HG02852 (cell line): ENCODE results near the gene DTX3.

Experiments
- ATAC-seq: cut with Tn5 transposase; IDR thresholded peaks from one replicate; pipeline ENCODE4 v1.9.1; 2021; ENCODE audit warnings: mild to moderate bottlenecking, moderate library complexity; ENCODE audit not compliant: unreplicated experiment

The DTX3 gene

DNA sequence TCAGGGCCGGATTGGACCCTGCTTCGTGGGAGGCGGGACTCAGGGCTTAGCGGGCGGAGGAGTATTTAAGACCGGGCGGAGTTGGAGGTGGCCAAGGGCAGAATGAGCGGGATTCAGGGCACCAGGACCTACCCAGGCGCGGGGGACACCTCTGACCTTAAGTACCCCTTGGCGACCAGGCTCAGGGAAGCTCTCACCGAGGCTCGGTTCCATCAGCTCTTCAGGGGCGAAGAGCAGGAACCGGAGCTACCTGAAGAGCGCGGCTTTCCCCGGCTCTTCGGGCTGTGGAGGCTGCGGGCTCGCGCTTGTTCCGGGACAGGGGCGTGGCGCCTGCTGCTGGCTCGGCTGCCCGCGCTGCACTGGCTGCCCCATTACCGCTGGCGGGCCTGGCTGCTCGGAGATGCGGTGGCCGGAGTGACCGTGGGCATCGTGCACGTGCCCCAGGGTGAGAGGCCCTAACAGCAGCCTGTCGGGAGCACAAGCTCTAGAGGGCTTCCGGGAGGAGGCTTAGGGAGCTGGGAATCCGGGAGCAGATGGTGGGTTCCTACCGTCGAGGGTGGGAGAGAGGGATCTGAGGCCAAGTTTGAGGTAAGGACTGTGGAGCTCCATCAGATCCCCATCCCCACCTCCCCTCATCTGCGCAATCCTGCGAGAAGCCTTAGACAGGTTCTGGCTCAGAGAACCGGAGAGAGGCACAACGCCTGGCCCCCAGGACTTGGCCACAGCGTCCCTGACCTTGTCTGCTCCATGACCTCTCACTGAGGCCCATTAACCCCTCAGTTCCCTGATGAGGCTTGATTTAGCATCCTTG lies 15.0 kb downstream of the DTX3 start:
- ATAC-seq = no peak

DNA sequence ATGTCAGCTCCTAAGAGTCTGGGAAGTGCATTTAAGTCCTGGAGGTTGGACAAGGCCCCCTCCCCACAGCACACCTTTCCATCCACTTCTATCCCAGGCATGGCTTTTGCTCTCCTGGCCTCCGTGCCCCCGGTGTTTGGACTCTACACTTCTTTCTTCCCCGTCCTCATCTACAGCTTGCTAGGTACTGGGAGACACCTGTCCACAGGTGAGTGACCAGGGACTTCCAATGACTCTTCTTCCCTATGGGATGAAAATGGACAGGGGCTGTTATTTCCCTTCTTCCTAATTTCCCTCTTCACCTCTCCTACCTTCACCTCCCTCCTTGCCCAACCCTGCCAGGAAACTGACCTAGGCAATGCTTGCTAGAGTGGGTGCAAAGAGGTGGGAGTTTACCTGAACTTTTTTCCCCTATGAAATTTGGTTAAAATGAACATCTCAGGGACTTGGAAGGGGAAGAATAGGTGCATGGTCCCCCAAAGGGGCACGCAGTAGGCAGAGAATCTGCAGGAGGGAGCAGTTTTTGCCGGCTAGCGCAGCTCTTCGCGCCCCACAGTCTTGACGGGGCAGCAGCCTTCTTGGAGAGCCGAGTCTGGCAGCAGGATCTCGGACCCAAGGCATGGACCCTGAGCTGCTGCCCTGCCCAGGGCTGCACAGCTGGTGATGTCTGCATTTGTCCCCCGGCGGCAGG lies 15.8 kb downstream of the DTX3 start:
- ATAC-seq = no peak

DNA sequence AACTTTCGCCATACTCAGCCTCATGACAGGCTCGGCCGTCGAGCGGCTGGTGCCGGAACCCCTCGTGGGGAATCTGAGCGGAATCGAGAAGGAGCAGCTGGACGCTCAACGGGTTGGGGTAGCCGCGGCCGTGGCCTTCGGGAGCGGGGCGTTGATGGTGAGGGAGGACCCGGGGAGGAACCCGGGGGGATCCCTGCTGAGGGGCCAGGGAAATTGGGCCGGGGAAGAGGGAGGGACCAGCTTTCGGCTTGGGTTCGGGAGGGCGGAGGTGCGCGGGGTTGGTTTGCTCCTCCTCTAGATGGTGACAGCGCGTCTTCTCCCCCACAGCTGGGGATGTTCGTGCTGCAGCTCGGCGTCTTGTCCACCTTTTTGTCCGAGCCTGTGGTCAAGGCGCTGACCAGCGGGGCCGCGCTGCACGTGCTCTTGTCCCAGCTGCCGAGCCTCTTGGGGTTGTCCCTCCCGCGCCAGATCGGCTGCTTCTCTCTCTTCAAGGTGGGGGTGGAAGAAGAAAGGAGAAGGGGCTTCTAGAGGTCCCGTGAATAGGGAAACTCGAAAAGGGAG lies 16.4 kb downstream of the DTX3 start:
- ATAC-seq = no peak

DNA sequence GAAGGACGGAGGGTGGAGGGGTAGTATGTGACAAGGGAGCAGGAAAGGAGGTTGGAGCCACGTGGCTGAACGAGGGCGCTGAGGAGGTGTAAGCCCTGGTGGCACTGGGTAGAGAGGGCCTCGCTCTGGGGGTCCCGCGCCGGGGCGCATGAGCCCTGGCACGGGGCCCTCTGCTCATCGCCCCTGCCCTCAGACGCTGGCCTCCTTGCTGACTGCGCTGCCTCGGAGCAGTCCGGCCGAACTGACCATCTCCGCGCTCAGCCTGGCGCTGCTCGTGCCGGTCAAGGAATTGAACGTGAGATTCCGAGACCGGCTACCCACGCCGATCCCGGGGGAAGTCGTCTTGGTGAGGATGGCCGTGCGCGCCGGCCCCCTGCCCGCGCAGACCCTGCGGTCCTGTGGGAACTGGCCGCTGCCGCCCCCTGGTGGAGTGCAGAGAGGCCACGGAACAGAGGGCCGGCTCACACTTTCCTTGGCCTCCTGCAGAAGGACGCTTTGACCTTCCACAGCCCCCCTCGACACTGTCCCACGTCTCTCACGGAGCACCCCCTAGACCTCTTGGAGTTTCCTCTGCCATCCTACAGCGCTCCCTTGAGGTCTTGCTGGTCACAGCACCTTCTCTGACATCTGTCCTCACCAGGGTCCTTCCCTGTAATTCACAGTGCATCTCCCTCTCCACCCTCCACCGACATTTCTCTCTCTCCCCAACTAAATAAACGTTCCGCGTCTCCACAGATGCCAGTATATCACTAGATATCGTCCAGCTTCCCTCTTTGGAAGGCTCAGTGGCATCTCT lies 17.1 kb downstream of the DTX3 start:
- ATAC-seq = no peak

DNA sequence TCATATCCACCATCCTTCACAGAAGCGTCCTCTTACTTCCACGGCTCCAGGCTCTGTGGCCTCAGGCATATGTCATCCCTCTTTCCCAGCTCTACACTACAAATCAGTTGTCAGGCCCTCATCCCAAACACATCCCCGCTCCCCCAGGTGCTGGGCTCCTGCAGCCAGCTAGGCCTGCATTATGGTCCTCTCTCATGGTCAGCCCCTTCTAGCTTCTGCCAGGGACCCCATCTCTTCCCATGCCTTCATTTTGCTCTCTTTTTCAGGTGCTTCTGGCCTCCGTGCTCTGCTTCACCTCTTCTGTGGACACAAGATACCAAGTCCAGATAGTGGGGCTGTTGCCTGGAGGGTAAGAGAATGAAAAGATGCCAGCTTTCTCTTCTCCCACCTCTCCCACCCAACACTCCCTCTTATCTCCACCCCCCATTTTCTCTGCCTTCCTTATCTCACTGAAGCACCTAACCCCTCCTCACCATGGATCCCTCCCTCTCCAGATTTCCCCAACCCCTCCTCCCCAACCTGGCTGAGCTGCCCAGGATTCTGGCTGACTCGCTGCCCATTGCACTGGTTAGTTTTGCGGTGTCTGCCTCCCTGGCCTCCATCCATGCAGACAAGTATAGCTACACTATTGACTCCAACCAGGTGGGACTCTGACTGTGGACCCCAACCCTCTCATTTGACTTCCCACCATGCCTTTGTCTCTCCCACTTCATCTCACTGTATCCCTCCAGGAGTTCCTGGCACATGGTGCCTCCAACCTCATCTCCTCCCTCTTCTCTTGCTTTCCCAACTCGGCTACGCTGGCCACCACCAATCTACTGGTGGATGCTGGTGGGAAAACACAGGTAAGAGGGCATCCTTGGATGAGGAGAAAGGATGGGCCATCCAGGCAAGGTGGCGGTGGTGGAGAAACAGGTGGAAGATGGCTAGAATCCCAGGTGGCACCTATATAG lies 17.9 kb downstream of the DTX3 start:
- ATAC-seq = no peak

DNA sequence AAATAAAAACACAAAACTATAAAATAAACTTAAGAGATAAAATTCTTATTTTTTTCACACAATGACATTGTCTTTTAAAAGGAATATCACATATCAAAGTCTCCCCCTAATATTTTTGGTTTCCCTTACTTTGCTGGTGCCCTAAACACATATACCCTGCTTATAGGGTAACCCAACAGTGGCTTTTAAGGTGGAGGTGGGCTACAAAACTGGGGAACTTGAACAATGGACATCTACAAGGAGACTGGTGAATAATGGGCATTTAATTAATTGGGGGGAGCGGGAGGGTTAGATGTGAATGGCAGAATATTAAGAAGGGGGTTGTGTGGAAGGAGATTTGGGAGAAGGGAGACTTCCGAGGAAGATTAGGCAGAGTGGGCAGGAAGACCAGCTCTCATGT lies 18.8 kb downstream of the DTX3 start:
- no peak for ATAC-seq

DNA sequence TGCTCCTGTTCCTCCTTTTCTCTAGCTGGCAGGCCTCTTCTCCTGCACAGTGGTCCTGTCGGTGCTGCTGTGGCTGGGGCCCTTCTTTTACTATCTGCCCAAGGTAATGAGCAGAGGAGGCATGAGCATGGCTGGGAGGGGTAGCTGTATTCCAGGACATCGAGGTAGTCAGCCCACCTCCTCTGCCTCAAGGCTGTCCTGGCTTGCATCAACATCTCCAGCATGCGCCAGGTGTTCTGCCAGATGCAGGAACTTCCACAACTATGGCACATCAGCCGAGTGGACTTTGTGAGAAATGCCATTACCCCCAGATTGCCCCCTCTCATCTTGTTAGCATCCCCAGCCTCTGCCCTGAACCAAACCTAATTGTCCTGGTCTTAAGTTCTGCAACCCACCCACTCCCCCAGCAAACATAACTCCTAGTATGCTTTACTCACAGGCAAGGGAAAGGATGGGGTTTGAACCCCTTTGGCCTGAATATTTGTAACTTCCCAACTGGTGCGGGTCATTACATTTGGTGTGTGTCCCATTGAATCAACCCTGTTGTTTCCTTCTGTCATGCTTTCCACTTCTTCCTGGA lies 19.3 kb downstream of the DTX3 start:
- no peak for ATAC-seq

DNA sequence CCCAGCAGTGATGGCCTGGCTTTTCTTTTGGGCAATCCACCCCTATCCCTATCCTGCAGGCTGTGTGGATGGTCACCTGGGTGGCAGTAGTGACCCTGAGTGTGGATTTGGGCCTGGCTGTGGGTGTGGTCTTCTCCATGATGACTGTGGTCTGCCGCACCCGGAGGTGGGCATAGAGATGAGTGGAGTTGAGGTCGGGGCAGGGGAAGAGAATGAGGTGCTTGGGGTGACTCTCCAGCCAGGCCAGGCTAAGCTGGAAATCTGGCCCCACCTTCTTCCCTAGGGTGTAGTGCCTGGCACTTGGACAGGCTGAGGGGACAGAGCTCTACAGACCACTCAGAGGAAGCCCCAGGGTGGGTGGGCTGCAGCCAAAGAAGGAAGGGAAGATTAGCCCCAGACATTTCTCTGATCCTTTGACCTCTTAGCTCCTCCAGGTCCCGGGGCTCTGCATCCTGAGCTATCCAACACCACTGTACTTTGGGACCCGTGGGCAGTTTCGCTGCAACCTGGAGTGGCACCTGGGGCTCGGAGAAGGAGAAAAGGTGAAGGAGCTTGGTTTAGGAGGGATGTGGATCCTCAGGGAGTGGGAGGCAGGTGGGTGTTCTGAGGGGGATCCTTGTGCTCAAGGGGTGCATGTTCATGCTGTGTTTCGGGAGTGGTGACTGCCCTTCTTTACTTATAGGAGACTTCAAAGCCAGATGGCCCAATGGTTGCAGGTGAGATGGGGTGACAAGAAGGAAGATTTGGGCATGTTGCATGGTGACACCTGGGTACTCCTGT lies 20.0 kb downstream of the DTX3 start:
- ATAC-seq = no peak

DNA sequence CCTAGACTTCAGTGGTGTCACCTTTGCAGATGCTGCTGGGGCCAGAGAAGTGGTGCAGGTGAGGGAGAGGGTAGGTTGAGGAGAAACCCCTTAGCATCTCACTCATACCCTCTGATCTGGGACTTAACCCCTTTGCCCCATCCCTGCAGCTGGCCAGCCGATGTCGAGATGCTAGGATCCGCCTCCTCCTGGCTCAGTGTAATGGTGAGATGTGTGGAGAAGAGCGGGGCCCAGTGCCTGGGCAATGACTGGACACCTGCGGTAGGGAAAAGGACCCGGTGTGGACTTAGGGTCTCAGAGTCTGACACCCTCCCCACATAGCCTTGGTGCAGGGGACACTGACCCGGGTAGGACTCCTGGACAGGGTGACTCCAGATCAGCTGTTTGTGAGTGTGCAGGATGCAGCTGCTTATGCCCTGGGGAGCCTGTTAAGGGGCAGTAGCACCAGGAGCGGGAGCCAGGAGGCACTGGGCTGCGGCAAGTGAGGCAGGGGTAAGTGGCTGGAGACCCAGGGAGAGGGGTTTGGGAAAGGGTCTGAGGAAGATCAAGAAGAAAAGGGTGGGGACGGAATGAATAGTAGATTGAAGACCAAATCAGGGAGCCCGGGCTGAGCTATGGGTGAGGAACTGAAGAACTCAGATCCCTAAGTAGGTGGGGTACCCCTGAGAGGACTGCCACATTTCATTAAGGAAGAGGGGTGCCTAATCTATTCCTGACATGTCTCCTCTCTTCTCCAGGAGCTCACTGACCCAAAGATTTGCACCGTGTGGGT lies 20.8 kb downstream of the DTX3 start:
- no peak for ATAC-seq

DNA sequence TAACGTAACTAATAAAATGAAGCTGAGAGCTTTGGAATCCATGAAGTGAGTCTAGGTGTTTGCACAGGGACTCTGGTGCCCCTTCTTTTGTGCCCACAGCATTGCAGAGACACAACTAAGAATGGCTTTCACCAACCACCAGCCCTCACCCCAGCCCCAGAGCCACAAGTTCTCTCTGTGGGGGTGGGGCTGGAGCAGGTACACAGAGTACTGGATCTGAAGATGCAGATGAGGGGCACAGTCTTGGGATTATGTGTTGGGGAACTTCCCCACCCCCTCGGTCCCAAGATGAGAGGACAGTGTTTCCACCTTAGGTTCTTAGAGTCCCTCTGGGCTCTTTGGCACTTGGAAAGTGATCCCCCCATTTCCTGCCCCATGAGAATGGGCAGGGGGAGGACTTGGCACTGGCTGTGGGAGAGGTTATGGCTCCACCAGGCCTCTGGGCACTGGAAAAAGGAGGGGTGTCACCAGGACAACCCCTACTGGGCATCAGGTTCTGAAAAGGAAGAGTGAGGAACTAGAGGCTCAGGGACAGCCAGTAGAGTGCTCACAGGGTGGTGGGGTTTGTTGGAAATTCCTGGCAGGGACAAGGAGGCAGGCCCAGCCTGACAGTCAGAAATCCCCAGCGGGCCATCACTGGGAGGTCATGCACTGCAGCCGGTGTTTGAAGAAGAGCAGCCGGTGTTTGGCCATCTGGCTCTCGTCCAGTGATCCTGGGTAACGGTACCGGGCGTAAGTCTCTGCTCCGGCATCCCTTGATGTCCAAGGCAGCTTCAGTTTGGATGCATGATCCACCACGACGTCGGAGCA lies 21.7 kb downstream of the DTX3 start:
- no peak for ATAC-seq

DNA sequence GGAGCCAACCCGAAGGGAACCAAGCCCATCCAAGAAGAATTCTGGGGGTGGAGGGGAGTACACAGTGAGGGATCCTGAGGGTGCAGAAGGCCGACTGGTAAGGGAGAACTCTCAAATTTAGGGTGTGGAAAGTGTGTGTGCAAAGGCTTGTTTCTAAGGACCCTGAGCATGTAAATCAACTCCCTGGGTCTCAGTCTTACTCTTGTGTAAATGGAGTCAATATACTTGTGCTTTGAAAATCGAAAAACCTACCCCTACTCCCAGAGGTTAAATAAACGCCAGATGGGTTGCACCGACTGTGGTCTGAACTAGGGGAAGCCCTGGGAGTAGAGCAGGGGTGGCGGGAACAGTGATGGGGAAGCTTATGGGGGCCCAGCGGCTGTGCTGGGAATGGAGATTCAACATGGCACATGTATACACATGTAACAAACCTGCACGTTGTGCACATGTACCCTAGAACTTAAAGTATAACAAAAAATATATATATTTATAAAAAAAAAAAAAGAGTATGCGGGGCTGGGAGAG lies 22.4 kb downstream of the DTX3 start:
- no peak for ATAC-seq

DNA sequence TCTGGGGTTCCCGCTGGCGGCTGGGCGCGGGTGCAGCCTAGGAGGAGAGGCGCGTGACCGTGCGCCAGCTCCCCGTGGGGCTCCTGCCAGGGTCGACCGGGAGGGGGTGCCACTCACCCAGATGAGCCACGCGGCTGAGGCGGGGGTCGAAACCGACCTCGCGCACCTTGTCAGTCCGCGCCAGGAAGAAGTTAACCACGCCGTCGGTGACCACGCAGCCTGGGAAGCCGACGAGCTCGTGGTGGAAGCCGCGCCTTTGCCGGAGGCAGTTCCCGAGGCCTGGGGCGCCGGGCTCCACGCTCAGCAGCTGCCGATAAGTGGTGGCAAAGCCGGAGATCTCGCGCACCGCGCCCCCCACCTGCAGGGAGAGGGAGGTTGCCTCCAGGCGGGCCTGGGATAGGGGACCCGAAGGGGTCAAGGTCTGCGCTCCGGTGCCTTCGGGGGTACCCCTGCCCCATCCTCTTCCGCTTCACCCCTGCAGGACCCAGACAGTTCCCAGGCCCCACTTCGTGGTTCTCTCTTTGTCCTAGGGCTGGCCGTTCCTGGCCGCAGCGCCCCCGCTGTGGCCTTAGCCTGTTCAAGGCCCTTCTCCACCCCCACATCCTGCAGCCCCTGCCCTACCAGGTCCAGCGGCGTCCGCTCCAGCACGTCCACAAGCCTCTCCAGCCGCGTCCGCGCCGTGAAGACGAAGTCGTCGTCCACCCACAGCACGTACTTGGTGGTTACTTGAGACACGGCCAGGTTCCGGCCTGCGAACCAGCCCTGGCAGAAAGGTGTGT lies 23.1 kb downstream of the DTX3 start:
- no peak for ATAC-seq

DNA sequence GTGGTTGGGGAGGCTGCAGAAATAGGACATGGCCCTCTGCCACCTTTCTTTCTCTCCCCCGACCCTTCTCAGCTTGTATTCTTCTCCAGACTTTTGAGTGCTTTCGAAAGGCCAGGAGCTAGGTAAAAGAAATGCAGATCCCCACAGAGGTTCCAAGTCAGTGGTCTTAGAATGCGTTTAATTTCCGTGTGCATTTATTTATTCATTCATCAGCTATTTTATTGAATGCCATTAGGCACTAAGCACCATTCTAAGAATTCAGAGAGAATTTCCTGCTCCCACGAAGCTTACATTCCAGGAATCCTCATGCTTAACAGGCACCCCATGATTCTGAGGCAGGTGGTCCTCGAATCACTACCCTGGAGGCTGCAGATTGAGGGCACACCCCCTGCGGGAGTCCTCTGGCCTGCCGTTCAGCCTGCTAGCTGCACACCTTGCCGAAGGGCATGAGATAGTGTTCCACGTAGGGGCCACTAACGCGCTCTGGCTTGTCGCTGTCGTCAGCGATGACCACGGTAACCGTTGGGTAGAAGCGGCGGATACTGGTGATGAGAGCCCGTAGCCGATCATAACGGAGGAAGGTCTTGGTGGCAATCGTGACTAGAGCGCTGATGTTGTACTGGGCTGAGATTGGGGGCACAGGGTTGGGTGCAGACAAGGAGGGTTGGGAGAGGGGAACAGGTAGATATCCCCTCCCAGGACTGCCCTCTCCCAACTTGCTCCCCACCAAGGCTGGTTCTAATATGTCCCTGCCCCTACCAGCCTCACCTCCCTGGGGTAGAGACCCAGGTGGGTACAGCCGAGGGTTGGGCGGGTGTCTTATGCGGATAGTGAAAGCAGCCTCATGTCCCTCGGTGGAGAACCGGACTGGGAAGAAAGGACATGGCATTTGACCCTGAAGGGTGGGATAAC lies 23.9 kb downstream of the DTX3 start:
- no peak for ATAC-seq

DNA sequence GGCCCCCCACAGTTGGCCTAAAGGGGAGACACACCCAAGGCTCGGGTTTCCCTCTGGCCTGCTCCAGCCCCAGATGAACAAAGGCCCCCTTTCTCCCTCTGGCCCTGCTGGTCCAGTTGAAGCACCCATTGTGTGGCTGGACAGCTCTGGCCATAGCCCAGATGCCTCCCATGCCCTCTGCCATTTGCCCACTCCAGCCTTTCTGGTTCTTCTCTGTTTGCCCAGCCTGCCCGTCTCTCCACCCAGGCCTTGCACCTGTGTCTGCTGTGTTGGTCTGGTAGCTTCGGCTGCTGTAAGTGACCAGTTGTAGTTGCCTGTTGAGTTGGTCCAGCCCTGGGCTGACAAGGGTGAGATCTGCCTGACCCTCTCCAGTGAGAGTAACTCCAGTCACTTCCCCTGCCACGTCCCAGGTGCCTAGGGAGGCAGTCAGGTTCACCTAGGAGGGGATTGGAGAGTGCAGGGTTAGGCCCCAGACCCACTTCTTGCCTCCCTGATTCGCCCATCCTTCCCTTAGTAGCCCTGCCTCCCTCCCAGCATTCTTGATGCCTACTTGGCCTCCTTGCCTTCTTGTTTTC lies 25.4 kb downstream of the DTX3 start:
- no peak for ATAC-seq

DNA sequence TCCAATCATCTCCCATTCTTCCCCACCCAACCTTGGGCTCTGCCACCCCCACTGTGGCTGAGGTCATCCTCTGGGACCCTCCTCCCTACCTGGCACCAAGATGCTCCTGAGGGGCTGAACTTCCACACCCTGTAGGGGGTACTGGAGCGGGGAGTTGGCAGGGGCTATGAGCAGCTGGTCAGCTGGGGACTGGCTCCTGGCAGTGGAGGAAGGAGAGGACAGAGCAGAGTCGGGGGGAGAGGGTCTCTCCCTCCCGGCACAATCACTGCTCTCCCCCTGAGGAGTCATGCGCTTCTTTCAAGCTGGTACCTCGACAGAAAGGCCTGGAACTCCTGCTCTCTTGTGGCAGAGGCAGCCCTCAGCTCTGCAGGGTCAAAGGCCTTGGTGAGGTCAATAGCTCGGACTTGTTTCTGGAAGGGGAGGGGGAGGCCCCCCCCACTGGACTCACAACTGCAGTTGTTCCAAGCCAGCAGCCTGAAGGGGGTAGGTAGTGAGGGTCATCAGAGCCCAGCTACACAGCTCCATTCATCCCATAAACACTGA lies 26.3 kb downstream of the DTX3 start:
- ATAC-seq = no peak
